ENCODE data around the gene IGFBP5. TPM values are rescaled to one million over a fixed set of nuclear protein-coding genes. Genes with fewer than 3 reads are reported as not detected.

Gene IGFBP5
- polyA plus RNA-seq, 3 donors = not detected

GRCh38 chr2:216740557-216741222 lies 45.3 kb upstream of the IGFBP5 start:
- H3K27ac Mint-ChIP-seq = no peak overlapping the region
- no peaks in the 10 kb centered on the region for H3K4me1 Mint-ChIP-seq
- H3K27me3 ChIP-seq (ENCODE audit: control insufficient read depth in 2 of 2, insufficient read depth in 2 of 2, low read length in 2 of 2) = peaks cover 0 to 2% of the 10 kb centered on the region in 2 donors
- H3K27ac ChIP-seq (ENCODE audit: low read depth in 1 of 2, low read length in 2 of 2) = no peak overlapping the region
- intact Hi-C loops (cut with micrococcal nuclease) = no loop called here
- TF ChIP-seq, protein P1, sequence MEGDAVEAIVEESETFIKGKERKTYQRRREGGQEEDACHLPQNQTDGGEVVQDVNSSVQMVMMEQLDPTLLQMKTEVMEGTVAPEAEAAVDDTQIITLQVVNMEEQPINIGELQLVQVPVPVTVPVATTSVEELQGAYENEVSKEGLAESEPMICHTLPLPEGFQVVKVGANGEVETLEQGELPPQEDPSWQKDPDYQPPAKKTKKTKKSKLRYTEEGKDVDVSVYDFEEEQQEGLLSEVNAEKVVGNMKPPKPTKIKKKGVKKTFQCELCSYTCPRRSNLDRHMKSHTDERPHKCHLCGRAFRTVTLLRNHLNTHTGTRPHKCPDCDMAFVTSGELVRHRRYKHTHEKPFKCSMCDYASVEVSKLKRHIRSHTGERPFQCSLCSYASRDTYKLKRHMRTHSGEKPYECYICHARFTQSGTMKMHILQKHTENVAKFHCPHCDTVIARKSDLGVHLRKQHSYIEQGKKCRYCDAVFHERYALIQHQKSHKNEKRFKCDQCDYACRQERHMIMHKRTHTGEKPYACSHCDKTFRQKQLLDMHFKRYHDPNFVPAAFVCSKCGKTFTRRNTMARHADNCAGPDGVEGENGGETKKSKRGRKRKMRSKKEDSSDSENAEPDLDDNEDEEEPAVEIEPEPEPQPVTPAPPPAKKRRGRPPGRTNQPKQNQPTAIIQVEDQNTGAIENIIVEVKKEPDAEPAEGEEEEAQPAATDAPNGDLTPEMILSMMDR (IDR thresholded peaks at IDR 0.05) = no peak
- H2AFZ ChIP-seq (ENCODE audit: insufficient read depth, low read depth, low read length, poor library complexity, severe bottlenecking) = no peak overlapping the region
- no peak overlapping the region for H3K4me3 ChIP-seq (replicated peaks in 1 of 3; ENCODE audit: low read depth in 2 of 3, low read length in 3 of 3)
- peaks cover 3 to 9% (median 3%) of the 10 kb centered on the region in 3 donors for H3K27me3 Mint-ChIP-seq (ENCODE audit: low read depth in 3 of 3)
- H3K9ac ChIP-seq (ENCODE audit: insufficient read depth, low read length, poor library complexity, severe bottlenecking) = no peak overlapping the region
- no peaks in the 10 kb centered on the region for H3K4me1 ChIP-seq (ENCODE audit: control insufficient read depth in 1 of 2, insufficient read depth in 2 of 2, low read length in 2 of 2)
- H3K4me3 Mint-ChIP-seq = no peak overlapping the region
- H3K9me3 ChIP-seq (replicated peaks in 1 of 2; ENCODE audit: control insufficient read depth in 1 of 2, insufficient read depth in 1 of 2, low read length in 2 of 2) = peaks cover 0 to under 1% of the 10 kb centered on the region in 2 donors
- no peak overlapping the region for H3K4me2 ChIP-seq (replicated peaks; ENCODE audit: extremely low read depth, low read length, poor library complexity, severe bottlenecking)
- no peak for DNase-seq
- 90% methylated on average over 3 of the region's 6 CpGs for WGBS (ENCODE audit: insufficient coverage)
- H3K36me3 Mint-ChIP-seq = no peaks in the 10 kb centered on the region
- no peaks in the 10 kb centered on the region for H3K36me3 ChIP-seq (replicated peaks in 1 of 2; ENCODE audit: control insufficient read depth in 1 of 2, insufficient read depth in 2 of 2, low read length in 2 of 2)
- no peaks in the 10 kb centered on the region for H3K79me2 ChIP-seq (ENCODE audit: insufficient read depth, low read length)
- H4K20me1 ChIP-seq (ENCODE audit: insufficient read depth, low read length) = no peaks in the 10 kb centered on the region
- peaks cover 0 to 5% (median 2%) of the 10 kb centered on the region in 7 donors for H3K9me3 Mint-ChIP-seq

DNA sequence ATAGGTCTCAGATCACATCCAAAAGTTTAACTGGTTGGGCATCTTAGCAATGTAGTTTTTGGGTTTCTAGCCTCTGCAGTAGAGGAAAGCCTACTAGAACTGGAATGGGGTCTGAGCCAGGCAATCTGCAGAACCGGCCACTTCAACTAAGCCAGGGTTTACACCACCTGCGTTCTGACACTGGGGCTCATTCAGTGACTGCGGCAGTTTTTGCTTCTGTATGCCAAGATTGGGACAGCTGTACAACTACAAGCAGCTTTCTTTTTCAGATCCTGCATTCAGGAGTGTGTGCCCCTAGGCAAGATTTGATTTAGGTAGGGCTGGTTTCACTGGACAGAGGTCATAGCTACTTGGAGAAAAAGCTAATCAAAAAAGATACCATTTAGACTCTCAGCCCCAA lies 43.7 kb upstream of the IGFBP5 start:
- Histone ChIP-seq H3K4me1 (ENCODE audit: control insufficient read depth in 1 of 2, insufficient read depth in 2 of 2, low read length in 2 of 2) (no peaks in the 10 kb centered on the region), H3K4me3 (replicated peaks in 1 of 3; ENCODE audit: low read depth in 2 of 3, low read length in 3 of 3) (no peak overlapping the region), H3K27ac (ENCODE audit: low read depth in 1 of 2, low read length in 2 of 2) (no peak overlapping the region), H2AFZ (ENCODE audit: insufficient read depth, low read depth, low read length, poor library complexity, severe bottlenecking) (no peak overlapping the region), H3K36me3 (replicated peaks in 1 of 2; ENCODE audit: control insufficient read depth in 1 of 2, insufficient read depth in 2 of 2, low read length in 2 of 2) (no peaks in the 10 kb centered on the region), H3K27me3 (ENCODE audit: control insufficient read depth in 2 of 2, insufficient read depth in 2 of 2, low read length in 2 of 2) (peaks cover 0 to 2% of the 10 kb centered on the region in 2 donors), H3K4me2 (replicated peaks; ENCODE audit: extremely low read depth, low read length, poor library complexity, severe bottlenecking) (no peak overlapping the region), H3K9me3 (replicated peaks in 1 of 2; ENCODE audit: control insufficient read depth in 1 of 2, insufficient read depth in 1 of 2, low read length in 2 of 2) (no peaks in the 10 kb centered on the region), H3K79me2 (ENCODE audit: insufficient read depth, low read length) (no peaks in the 10 kb centered on the region), H3K9ac (ENCODE audit: insufficient read depth, low read length, poor library complexity, severe bottlenecking) (no peak overlapping the region), H4K20me1 (ENCODE audit: insufficient read depth, low read length) (no peaks in the 10 kb centered on the region)
- no peak for DNase-seq
- H3K27me3 Mint-ChIP-seq (ENCODE audit: low read depth in 3 of 3) = peaks cover 3 to 9% (median 3%) of the 10 kb centered on the region in 3 donors
- intact Hi-C loops (cut with micrococcal nuclease) = no loop called here
- no peaks in the 10 kb centered on the region for H3K36me3 Mint-ChIP-seq
- 83% methylated on average over 2 of the region's 3 CpGs for WGBS (ENCODE audit: insufficient coverage)
- no peak overlapping the region for H3K4me3 Mint-ChIP-seq
- H3K27ac Mint-ChIP-seq = no peak overlapping the region
- peaks cover 0 to 4% (median 2%) of the 10 kb centered on the region in 7 donors for H3K9me3 Mint-ChIP-seq
- H3K4me1 Mint-ChIP-seq = no peaks in the 10 kb centered on the region
- TF ChIP-seq, protein P1 (IDR thresholded peaks at IDR 0.05) = no peak

All from CD14-positive monocyte (primary cell).